RWPE1 (cell line): Measurements from ENCODE around the gene SLC23A3.

Experiments used
- CTCF ChIA-PET: fragments of 350-600 bp; sonication (Branson Sonifier 250); formaldehyde crosslinking; extraction: SDS; loops from one replicate; lab custom pipeline; 2021; lab: Yijun Ruan, JAX
- POLR2A ChIA-PET: fragments of 400-600 bp; formaldehyde crosslinking; extraction: SDS; loops from one replicate; lab custom pipeline; 2020; ENCODE audit warnings: antibody characterized with exemption; ENCODE audit not compliant: low non-redundant PET; lab: Yijun Ruan, JAX
- DNase-seq: peaks from one replicate; pipeline ENCODE4 v3.0.0; 2012; ENCODE audit warnings: low spot score
- H3K27ac ChIP-seq: fragments of 450-650 bp; 2 replicates; pipeline ENCODE4 v1.5.1; 2017
- CTCF ChIP-seq: fragments of 450-650 bp; conservative IDR thresholded peaks from 2 replicates; pipeline ENCODE4 v1.5.1; 2017; ENCODE audit warnings: low read depth, mild to moderate bottlenecking

The SLC23A3 gene

GRCh38 chr2:219128396-219128795, 41.4 kb downstream of the SLC23A3 start:
- DNase-seq, result no peak
- H3K27ac ChIP-seq, result no peak overlapping the region
- ChIA-PET POLR2A (no interaction called here), CTCF (interaction anchor here (0.6 kb wide), 1 partner anchor 413 kb away, joined by 3 read pairs; no protein-coding TSS in a partner anchor)
- no peak for TF ChIP-seq CTCF

- no peak for DNase-seq
- ChIA-PET CTCF (interaction anchor here (0.6 to 0.8 kb wide), 3 partner anchors 10 to 98 kb away, joined by 3 read pairs; no protein-coding TSS in a partner anchor), POLR2A (no interaction called here)
- no peak overlapping the region for H3K27ac ChIP-seq
- TF ChIP-seq CTCF, result no peak
These were observed 42.7 kb downstream of the SLC23A3 start for GRCh38 chr2:219127037-219127635.

- CTCF ChIA-PET, result interaction anchor here (0.6 kb wide), 1 partner anchor 10 kb away, joined by 3 read pairs; no protein-coding TSS in a partner anchor
- DNase-seq, result no peak
- POLR2A ChIA-PET, result no interaction called here
- no peak overlapping the region for H3K27ac ChIP-seq
- no peak for TF ChIP-seq CTCF
These were observed 43.3 kb downstream of the SLC23A3 start for GRCh38 chr2:219126555-219126954.

GRCh38 chr2:219125886-219126270, 44.0 kb downstream of the SLC23A3 start:
- ChIA-PET CTCF (interaction anchor here (0.6 to 1.0 kb wide), 3 partner anchors 130 to 249 kb away, joined by 3 to 4 read pairs (median 3); no protein-coding TSS in a partner anchor), POLR2A (no interaction called here)
- no peak for TF ChIP-seq CTCF
- H3K27ac ChIP-seq, result no peak overlapping the region
- DNase-seq, result no peak

- no peak for TF ChIP-seq CTCF
- ChIA-PET POLR2A (no interaction called here), CTCF (interaction anchor here (0.6 to 1.0 kb wide), 3 partner anchors 129 to 248 kb away, joined by 3 to 4 read pairs (median 3); no protein-coding TSS in a partner anchor)
- H3K27ac ChIP-seq, result no peak overlapping the region
- DNase-seq, result peak; percentile 34
These were observed 44.5 kb downstream of the SLC23A3 start for GRCh38 chr2:219125225-219125885.

- ChIA-PET POLR2A (no interaction called here), CTCF (interaction anchor here (0.6 to 2.9 kb wide), 2 partner anchors 95 to 475 kb away, joined by 5 to 14 read pairs; no protein-coding TSS in a partner anchor)
- DNase-seq, result no peak
- H3K27ac ChIP-seq, result no peak overlapping the region
- TF ChIP-seq CTCF, result no peak
These were observed 45.3 kb downstream of the SLC23A3 start for GRCh38 chr2:219124381-219125110.
